Measurements from ENCODE around the gene EIF3CL. TPM values are rescaled to one million over a fixed set of nuclear protein-coding genes. Genes with fewer than 3 reads are reported as not detected.
"Not testable (repeated sequence)": the region's sequence is repeated elsewhere in the genome, so short reads cannot be mapped to it uniquely, and the experiment has no call there.

The EIF3CL gene
- total RNA-seq, 5 donors from 2014 or later (not counting 1 experiment from before 2014, with no cell fraction given), result 9.2 to 63.5 (median 42.2) TPM

DNA sequence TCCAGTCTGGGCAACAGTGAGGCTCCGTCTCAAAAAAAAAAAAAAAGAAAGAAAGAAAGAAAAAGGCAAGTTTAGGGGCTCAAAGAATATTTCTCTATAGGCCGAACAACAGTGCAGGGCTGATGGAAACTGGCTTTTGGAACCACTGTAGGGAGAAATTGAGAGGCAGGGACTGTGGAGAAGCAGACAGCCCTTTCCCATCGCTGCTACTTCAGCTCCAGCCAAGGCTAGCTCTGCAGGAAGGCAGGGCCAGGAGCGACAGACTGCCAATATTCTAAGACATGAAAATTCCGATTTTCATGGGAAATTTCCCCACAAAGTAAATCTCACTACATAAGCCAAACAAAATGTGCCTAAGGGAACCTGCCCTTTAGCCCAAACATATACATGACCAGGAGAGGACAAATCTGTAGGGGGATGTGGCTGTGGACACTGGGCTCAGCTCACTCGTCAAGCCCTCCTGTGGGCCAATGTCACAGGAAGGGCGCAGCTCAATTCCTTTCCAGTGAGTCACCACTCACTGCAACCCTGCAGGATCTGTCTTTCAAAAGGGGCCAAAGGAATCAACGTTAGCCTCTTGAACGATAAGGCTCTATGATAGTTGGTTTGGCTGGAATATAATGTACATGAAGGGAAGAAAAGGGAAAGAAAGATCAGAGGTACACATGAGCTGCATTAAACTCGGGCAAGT is 21.3 kb downstream of the EIF3CL start:
- no CpG with 5 or more reads among the region's 10 CpGs for WGBS (ENCODE audit: insufficient coverage)
- H3K27me3 Mint-ChIP-seq; H3K4me1 Mint-ChIP-seq; H3K4me3 Mint-ChIP-seq; CTCF ChIA-PET; ATAC-seq (replicated peaks in 1 of 4); H3K9me3 Mint-ChIP-seq; POLR2A ChIA-PET; H3K36me3 Mint-ChIP-seq; H3K4me1 ChIP-seq (ENCODE audit: control insufficient read depth in 1 of 2, extremely low read depth in 1 of 2, insufficient read depth in 2 of 2, low read length in 2 of 2); H3K36me3 ChIP-seq (ENCODE audit: control insufficient read depth in 2 of 2, extremely low read depth in 1 of 2, insufficient read depth in 1 of 2, low read length in 1 of 2); H3K4me3 ChIP-seq (ENCODE audit: control insufficient read depth in 1 of 2, extremely low read depth in 1 of 2, low read length in 1 of 2); H3K27ac Mint-ChIP-seq; DNase-seq; H3K27ac ChIP-seq (ENCODE audit: low read length); H3K27me3 ChIP-seq (replicated peaks in 1 of 2; ENCODE audit: control insufficient read depth in 2 of 2, extremely low read depth in 1 of 2, insufficient read depth in 2 of 2, low read length in 1 of 2); H3K9me3 ChIP-seq: not testable (repeated sequence)

DNA sequence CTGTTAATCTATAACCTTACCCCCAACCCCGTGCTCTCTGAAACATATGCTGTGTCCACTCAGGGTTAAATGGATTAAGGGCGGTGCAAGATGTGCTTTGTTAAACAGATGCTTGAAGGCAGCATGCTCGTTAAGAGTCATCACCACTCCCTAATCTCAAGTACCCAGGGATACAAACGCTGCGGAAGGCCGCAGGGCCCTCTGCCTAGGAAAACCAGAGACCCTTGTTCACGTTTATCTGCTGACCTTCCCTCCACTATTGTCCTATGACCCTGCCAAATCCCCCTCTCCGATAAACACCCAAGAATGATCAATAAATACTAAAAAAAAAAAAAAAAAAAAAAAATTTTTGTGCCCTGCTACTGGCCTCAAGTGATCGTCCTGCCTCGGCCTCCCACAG is 25.8 kb downstream of the EIF3CL start:
- H3K4me3 Mint-ChIP-seq; H3K4me3 ChIP-seq (ENCODE audit: control insufficient read depth in 1 of 2, extremely low read depth in 1 of 2, low read length in 1 of 2): not testable (repeated sequence)

DNA sequence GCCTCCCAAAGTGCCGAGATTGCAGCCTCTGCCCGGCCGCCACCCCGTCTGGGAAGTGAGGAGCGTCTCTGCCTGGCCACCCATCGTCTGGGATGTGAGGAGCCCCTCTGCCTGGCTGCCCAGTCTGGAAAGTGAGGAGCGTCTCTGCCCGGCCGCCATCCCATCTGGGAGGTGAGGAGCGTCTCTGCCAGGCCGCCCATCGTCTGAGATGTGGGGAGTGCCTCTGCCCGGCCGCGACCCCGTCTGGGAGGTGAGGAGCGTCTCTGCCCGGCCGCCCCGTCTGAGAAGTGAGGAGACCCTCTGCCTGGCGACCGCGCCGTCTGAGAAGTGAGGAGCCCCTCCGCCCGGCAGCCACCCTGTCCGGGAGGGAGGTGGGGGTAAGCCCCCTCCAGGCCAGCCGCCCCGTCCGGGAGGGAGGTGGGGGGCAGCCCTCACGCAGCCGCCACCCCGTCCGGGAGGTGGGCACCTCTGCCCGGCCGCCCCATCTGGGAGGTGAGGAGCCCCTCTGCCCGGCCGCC is 26.5 kb downstream of the EIF3CL start:
- H3K27ac Mint-ChIP-seq; H3K4me3 ChIP-seq (ENCODE audit: control insufficient read depth in 1 of 2, extremely low read depth in 1 of 2, low read length in 1 of 2); H3K9me3 Mint-ChIP-seq; H3K4me3 Mint-ChIP-seq; H3K9me3 ChIP-seq; H3K27me3 Mint-ChIP-seq; ATAC-seq (replicated peaks in 1 of 4); H3K36me3 Mint-ChIP-seq; H3K27me3 ChIP-seq (replicated peaks in 1 of 2; ENCODE audit: control insufficient read depth in 2 of 2, extremely low read depth in 1 of 2, insufficient read depth in 2 of 2, low read length in 1 of 2); H3K27ac ChIP-seq (ENCODE audit: low read length); H3K4me1 ChIP-seq (ENCODE audit: control insufficient read depth in 1 of 2, extremely low read depth in 1 of 2, insufficient read depth in 2 of 2, low read length in 2 of 2); DNase-seq; H3K4me1 Mint-ChIP-seq; POLR2A ChIA-PET; H3K36me3 ChIP-seq (ENCODE audit: control insufficient read depth in 2 of 2, extremely low read depth in 1 of 2, insufficient read depth in 1 of 2, low read length in 1 of 2); CTCF ChIA-PET: not testable (repeated sequence)
- WGBS (ENCODE audit: insufficient coverage), result 80% methylated on average over 5 of the region's 38 CpGs

More for the DNA sequence above, 25.8 kb downstream of the EIF3CL start:
- H3K27me3 ChIP-seq (replicated peaks in 1 of 2; ENCODE audit: control insufficient read depth in 2 of 2, extremely low read depth in 1 of 2, insufficient read depth in 2 of 2, low read length in 1 of 2); CTCF ChIA-PET; H3K27ac Mint-ChIP-seq; H3K9me3 ChIP-seq; ATAC-seq (replicated peaks in 1 of 4); H3K9me3 Mint-ChIP-seq; H3K4me1 ChIP-seq (ENCODE audit: control insufficient read depth in 1 of 2, extremely low read depth in 1 of 2, insufficient read depth in 2 of 2, low read length in 2 of 2); H3K36me3 ChIP-seq (ENCODE audit: control insufficient read depth in 2 of 2, extremely low read depth in 1 of 2, insufficient read depth in 1 of 2, low read length in 1 of 2); H3K36me3 Mint-ChIP-seq; POLR2A ChIA-PET; H3K27ac ChIP-seq (ENCODE audit: low read length); H3K27me3 Mint-ChIP-seq; H3K4me1 Mint-ChIP-seq: not testable (repeated sequence)
- DNase-seq, result peak in 1 of 35 experiments; percentile 1
- no CpG with 5 or more reads among the region's 10 CpGs for WGBS (ENCODE audit: insufficient coverage)

DNA sequence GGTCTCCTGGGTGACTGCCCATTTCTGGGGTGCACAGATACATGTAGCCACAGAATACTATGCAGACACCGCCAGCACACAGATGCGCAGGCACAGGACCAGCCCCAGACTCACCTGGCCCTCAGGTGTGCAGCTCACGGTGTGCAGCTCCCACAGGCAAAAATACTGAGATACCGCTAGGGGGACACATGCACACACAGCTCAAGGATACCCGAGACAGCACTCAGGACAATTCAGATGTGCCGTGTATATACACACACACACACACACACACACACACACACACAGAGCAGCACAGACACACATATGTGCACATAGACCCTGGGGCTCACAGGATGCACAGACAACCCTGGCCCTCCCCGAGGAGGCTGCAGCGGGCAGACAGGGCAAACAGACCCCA is 28.5 kb downstream of the EIF3CL start:
- ATAC-seq (replicated peaks in 1 of 4), result peak; percentile 61 to 80 (median 74)
- H3K9me3 Mint-ChIP-seq; H3K27ac ChIP-seq (ENCODE audit: low read length); CTCF ChIA-PET; H3K36me3 ChIP-seq (ENCODE audit: control insufficient read depth in 2 of 2, extremely low read depth in 1 of 2, insufficient read depth in 1 of 2, low read length in 1 of 2); H3K27me3 ChIP-seq (replicated peaks in 1 of 2; ENCODE audit: control insufficient read depth in 2 of 2, extremely low read depth in 1 of 2, insufficient read depth in 2 of 2, low read length in 1 of 2); H3K4me3 Mint-ChIP-seq; H3K4me3 ChIP-seq (ENCODE audit: control insufficient read depth in 1 of 2, extremely low read depth in 1 of 2, low read length in 1 of 2); POLR2A ChIA-PET; H3K36me3 Mint-ChIP-seq; H3K4me1 ChIP-seq (ENCODE audit: control insufficient read depth in 1 of 2, extremely low read depth in 1 of 2, insufficient read depth in 2 of 2, low read length in 2 of 2); H3K27me3 Mint-ChIP-seq; H3K9me3 ChIP-seq; H3K4me1 Mint-ChIP-seq; H3K27ac Mint-ChIP-seq: not testable (repeated sequence)
- no CpG with 5 or more reads among the region's 8 CpGs for WGBS (ENCODE audit: insufficient coverage)
- peak in 2 of 35 experiments; percentile 6 to 7 for DNase-seq

DNA sequence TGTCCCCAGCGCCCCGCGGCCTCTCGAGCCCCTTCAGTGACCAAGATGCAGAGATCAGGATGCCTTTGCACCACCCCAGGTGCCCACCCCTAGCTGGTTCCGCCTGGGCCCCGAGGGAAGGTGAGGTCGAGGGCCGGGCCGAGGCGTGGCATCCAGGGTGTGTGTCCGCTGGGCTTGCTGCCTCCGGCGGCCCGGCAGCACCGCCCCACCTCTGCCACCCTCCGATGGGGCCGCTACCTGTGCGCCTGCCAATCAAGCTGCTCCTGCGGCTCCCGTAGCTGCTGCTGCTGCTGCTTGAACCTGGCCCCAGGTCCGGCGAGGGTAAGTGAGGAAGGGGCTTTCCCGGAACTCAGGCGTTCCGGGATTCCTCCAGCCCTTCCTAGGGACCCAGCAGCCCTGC is 29.4 kb downstream of the EIF3CL start:
- H3K9me3 Mint-ChIP-seq; H3K9me3 ChIP-seq; DNase-seq; ATAC-seq (replicated peaks in 1 of 4); H3K27ac Mint-ChIP-seq; POLR2A ChIA-PET; H3K27ac ChIP-seq (ENCODE audit: low read length); H3K4me3 ChIP-seq (ENCODE audit: control insufficient read depth in 1 of 2, extremely low read depth in 1 of 2, low read length in 1 of 2); CTCF ChIA-PET; H3K27me3 ChIP-seq (replicated peaks in 1 of 2; ENCODE audit: control insufficient read depth in 2 of 2, extremely low read depth in 1 of 2, insufficient read depth in 2 of 2, low read length in 1 of 2); H3K4me1 ChIP-seq (ENCODE audit: control insufficient read depth in 1 of 2, extremely low read depth in 1 of 2, insufficient read depth in 2 of 2, low read length in 2 of 2); H3K27me3 Mint-ChIP-seq; H3K36me3 ChIP-seq (ENCODE audit: control insufficient read depth in 2 of 2, extremely low read depth in 1 of 2, insufficient read depth in 1 of 2, low read length in 1 of 2); H3K4me1 Mint-ChIP-seq; H3K36me3 Mint-ChIP-seq; H3K4me3 Mint-ChIP-seq: not testable (repeated sequence)
- WGBS (ENCODE audit: insufficient coverage), result no CpG with 5 or more reads among the region's 25 CpGs

DNA sequence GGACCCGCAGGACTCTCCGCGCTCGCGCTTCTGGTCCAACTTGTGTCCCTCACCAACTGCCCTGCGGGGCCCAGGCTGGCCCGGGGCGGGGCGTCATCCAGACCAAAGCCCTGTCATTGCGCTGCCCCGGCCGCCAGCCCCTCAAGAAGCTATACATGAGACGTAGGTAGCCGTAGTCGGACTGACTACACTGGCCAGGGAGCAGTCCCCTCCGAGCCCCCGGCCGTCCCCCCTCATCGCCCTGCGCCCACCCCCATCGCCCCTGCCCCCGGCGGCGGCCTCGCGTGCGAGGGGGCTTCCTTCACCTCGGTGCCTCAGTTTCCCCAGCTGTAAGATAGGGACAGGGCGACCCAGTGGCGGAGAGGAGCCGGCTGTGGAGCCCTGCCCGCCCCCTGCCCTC is 35.7 kb downstream of the EIF3CL start:
- WGBS (ENCODE audit: insufficient coverage), result 35% methylated on average over 4 of the region's 32 CpGs
- ATAC-seq (replicated peaks in 1 of 4); H3K4me1 ChIP-seq (ENCODE audit: control insufficient read depth in 1 of 2, extremely low read depth in 1 of 2, insufficient read depth in 2 of 2, low read length in 2 of 2); DNase-seq; H3K4me3 Mint-ChIP-seq; H3K9me3 ChIP-seq; H3K36me3 ChIP-seq (ENCODE audit: control insufficient read depth in 2 of 2, extremely low read depth in 1 of 2, insufficient read depth in 1 of 2, low read length in 1 of 2); H3K9me3 Mint-ChIP-seq; H3K4me1 Mint-ChIP-seq; H3K4me3 ChIP-seq (ENCODE audit: control insufficient read depth in 1 of 2, extremely low read depth in 1 of 2, low read length in 1 of 2); H3K27ac Mint-ChIP-seq; H3K27ac ChIP-seq (ENCODE audit: low read length); H3K27me3 ChIP-seq (replicated peaks in 1 of 2; ENCODE audit: control insufficient read depth in 2 of 2, extremely low read depth in 1 of 2, insufficient read depth in 2 of 2, low read length in 1 of 2); H3K27me3 Mint-ChIP-seq; H3K36me3 Mint-ChIP-seq; CTCF ChIA-PET; POLR2A ChIA-PET: not testable (repeated sequence)

Data from T-cell (primary cell).